ENCODE measurements around the gene RCAN2.

The RCAN2 gene

DNA sequence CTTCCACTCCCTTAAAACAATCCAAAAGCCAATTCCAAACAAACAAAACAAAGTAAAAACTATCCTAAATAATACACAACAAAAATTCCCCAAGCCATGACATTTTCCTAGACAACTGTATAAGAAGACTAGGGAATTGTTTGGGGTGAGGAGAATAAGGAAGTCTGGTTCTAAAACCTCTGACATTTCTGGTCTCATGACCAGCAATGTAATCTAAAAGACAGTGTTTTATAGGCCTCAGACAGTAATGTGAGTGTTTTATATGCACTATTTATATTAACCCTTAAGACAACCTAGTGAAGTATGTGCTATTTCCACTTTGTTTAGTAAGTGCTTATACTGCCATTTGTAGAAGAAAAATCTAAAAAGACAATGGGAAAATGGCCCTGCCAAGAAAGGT, 13.0 kb upstream of the RCAN2 start:
- Histone ChIP-seq H3K27ac (no peak overlapping the region), H3K27me3 (peaks cover 8% of the 10 kb centered on the region), H3K36me3 (no peaks in the 10 kb centered on the region), H3K9me3 (no peaks in the 10 kb centered on the region), H3K4me3 (ENCODE audit: low read depth in 1 of 2, low read length in 1 of 2) (no peak overlapping the region), H3K4me1 (ENCODE audit: control insufficient read depth in 1 of 2, insufficient read depth in 1 of 2, low read depth in 1 of 2, low read length in 1 of 2) (no peaks in the 10 kb centered on the region)
- TF ChIP-seq, protein P1, sequence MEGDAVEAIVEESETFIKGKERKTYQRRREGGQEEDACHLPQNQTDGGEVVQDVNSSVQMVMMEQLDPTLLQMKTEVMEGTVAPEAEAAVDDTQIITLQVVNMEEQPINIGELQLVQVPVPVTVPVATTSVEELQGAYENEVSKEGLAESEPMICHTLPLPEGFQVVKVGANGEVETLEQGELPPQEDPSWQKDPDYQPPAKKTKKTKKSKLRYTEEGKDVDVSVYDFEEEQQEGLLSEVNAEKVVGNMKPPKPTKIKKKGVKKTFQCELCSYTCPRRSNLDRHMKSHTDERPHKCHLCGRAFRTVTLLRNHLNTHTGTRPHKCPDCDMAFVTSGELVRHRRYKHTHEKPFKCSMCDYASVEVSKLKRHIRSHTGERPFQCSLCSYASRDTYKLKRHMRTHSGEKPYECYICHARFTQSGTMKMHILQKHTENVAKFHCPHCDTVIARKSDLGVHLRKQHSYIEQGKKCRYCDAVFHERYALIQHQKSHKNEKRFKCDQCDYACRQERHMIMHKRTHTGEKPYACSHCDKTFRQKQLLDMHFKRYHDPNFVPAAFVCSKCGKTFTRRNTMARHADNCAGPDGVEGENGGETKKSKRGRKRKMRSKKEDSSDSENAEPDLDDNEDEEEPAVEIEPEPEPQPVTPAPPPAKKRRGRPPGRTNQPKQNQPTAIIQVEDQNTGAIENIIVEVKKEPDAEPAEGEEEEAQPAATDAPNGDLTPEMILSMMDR (IDR thresholded peaks at IDR 0.05): no peak

DNA sequence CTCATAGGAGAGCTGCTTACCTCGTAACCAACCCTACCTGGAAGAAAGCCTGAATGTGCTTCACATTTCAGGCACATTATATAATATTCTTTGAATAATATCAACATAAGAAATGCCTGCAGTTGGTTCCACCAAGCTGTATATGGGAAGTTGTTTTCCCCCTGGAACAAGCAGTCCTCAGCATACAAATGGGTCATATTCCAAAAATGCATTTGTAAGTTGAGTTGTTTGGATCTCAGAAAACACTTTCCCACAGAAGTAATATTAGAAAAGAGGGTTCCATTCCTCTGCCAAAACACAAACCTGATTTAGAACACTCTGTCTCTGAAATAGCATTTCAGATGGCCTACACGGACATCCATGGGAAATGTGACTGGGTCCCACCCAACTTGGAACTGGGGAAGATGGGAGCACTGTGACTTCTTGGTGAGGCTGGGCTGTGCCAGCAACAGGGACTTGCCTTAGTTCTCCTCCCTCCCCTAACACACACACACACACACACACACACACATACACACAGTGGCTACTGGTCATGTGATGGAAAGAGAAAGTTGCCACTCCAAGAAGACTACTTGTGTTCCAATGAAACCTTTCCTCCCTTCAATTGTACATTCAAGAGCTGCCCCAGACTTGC, 11.4 kb upstream of the RCAN2 start:
- peaks cover 13% of the 10 kb centered on the region for H3K27me3 ChIP-seq
- H3K36me3 ChIP-seq: no peaks in the 10 kb centered on the region
- no peaks in the 10 kb centered on the region for H3K9me3 ChIP-seq
- H3K4me3 ChIP-seq (ENCODE audit: low read depth in 1 of 2, low read length in 1 of 2): no peak overlapping the region
- TF ChIP-seq, protein P1 (IDR thresholded peaks at IDR 0.05): no peak
- no peak overlapping the region for H3K27ac ChIP-seq
- H3K4me1 ChIP-seq (ENCODE audit: control insufficient read depth in 1 of 2, insufficient read depth in 1 of 2, low read depth in 1 of 2, low read length in 1 of 2): no peaks in the 10 kb centered on the region

DNA sequence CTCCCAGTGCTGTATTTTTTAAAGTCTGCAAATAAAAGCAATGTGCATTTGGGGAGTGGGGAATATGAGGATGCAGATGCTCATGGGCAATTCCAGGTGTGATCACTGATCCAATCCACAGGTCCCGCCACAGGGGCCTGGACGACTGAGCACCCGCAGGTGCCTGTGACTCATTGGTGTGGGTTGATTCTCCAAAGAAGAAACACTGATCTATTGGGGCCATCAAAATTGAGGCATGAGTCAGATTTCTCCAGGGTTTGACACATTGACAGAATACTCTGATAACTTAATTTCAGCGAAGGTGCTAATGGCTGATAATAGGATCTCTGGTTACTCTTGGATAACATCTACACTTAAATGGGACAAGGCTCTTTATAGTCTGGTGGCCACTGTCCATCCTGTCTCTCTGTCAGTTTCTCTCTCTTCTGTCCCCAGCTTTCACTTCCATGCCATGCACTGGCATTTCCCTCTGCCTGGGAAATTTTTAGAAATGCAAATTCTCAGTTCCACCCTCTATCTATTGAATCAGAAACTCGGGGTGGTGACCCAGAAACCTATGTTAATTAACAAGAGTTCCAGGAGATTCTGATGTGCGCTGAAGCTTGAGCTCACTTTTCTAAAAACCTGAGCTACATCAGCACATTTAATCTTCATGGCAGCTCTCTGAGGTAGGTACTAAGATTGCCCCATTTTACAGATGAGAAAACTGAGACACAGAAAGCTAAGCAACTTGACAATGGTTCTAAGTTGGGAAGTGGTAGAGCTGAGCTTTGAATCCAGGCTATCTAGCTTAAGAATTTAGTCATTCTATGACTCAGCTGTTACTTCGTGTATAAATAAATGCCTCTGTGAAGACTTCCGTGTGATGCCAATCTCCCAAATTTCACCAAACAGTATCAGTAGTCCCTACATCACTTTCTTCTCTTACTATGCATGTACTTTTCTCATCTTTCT, 10.2 kb upstream of the RCAN2 start:
- no peak overlapping the region for H3K27ac ChIP-seq

DNA sequence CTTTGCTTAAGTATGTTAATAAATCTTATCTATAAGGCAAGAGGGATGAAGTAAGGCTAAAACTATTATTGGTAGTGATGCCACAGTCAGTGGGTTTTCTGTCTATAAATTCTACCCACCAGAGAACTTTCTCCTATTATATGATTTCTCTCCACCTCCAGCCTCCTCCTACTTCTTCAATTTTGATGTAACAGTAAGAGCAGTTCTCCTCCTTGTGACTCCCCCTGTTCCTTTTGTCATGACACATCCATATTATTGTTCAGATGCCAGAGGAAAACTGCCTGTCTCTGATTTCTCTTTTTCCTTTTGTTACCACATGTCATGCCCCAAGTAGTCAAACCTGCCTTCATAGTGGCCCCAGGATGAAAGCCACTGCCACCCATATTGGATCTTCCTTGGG, 9.1 kb upstream of the RCAN2 start:
- Histone ChIP-seq H3K27ac (no peak overlapping the region), H3K4me3 (ENCODE audit: low read depth in 1 of 2, low read length in 1 of 2) (no peak overlapping the region), H3K36me3 (no peaks in the 10 kb centered on the region), H3K27me3 (peaks cover 24% of the 10 kb centered on the region), H3K9me3 (no peaks in the 10 kb centered on the region), H3K4me1 (ENCODE audit: control insufficient read depth in 1 of 2, insufficient read depth in 1 of 2, low read depth in 1 of 2, low read length in 1 of 2) (no peaks in the 10 kb centered on the region)
- TF ChIP-seq, protein P1 (IDR thresholded peaks at IDR 0.05): no peak

More for the DNA sequence above, 10.2 kb upstream of the RCAN2 start:
- Histone ChIP-seq H3K27me3 (peaks cover 15% of the 10 kb centered on the region), H3K4me3 (ENCODE audit: low read depth in 1 of 2, low read length in 1 of 2) (no peak overlapping the region), H3K9me3 (no peaks in the 10 kb centered on the region), H3K36me3 (no peaks in the 10 kb centered on the region), H3K4me1 (ENCODE audit: control insufficient read depth in 1 of 2, insufficient read depth in 1 of 2, low read depth in 1 of 2, low read length in 1 of 2) (no peaks in the 10 kb centered on the region)
- TF ChIP-seq, protein P1 (IDR thresholded peaks at IDR 0.05): no peak

DNA sequence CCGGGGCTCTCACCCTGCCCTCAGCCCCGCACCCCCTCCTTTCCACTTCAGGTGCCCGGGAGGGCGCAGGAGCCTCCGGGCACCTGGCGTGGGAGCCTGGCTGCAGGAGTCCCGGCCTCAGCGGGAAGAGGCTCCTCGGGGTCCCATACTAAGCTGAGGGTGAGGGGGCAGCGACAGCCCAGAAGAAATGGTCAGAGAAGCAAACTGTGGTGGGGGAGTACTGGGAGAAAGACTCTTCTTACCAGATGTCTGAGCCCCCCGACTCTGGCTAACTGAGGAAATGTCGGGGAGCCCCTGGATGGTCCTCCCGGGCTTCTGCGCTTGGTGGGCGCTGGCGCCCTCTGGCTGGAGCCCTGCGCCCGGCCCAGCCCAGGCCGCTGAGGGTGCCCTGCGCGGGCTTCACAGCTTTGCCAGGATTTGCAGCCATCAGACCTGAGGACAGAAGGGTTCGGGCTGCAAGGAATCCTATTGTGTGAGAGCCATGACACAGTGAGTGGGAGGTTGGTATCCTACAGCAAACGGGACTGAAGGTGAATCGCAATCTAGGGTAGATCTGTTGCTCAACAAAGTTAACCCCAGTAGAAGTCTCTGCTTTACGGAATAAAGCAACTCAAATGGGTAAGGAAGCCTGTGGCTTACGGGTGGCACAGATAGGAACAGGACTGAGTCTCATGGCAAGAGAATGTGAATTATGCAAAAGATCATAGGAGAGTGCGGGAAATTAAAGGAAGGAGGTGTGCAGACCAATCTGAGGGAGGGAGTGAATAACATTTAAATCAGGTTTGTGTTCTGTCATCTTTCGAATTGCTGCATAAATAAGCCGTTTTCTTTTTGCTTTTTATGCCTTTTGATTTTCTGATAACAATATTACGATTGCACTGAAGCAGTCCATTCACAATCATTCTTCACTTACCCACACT, 639 bp upstream of the RCAN2 start:
- TF ChIP-seq, protein P1 (IDR thresholded peaks at IDR 0.05): no peak
- Histone ChIP-seq H3K4me3 (ENCODE audit: low read depth in 1 of 2, low read length in 1 of 2) (no peak overlapping the region), H3K27me3 (peaks cover 96% of the 10 kb centered on the region), H3K36me3 (no peaks in the 10 kb centered on the region), H3K27ac (no peak overlapping the region), H3K9me3 (no peaks in the 10 kb centered on the region), H3K4me1 (ENCODE audit: control insufficient read depth in 1 of 2, insufficient read depth in 1 of 2, low read depth in 1 of 2, low read length in 1 of 2) (peaks cover 6 to 10% of the 10 kb centered on the region in 2 experiments)
